Nucleus accumbens (tissue), 56 donors: ENCODE measurements around the gene MAD2L1.

ENCODE experiments used
- DNase-seq, 56 donors: peaks; one replicate each; lab custom pipeline; 2025; lab: John Stamatoyannopoulos, UW

Gene MAD2L1

DNA sequence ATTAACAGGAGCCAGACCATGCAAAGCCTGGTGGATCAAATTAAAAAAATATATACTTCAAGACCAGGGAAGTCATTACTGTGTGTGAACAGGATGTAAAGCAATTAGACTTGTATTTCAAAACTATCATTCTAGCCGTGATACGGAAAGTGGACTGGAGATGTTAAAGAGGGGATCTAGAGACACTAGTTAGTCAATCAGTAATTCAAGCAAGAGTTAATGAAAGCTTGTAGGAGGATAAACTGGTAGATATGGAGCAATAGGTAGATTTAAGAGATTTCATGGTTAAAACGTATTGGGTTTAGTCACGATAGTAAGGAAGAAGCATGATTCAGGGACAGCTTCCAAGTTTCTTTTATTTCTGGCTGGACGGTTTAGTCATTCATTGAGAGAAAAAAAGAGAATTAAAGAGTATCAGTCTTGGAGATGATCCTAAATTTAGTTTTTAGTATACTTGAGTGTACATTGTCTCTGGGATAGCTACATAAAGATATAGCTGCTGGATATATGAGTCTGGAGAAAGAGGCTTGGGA, 3.9 kb downstream of the MAD2L1 start:
- DNase-seq = no peak

GRCh38 chr4:120059036-120059435, 7.6 kb downstream of the MAD2L1 start:
- DNase-seq = no peak

GRCh38 chr4:120057416-120057815, 9.2 kb downstream of the MAD2L1 start:
- no peak for DNase-seq

GRCh38 chr4:120056246-120056645, 10.4 kb downstream of the MAD2L1 start:
- no peak for DNase-seq

GRCh38 chr4:120055795-120056194, 10.9 kb downstream of the MAD2L1 start:
- DNase-seq = no peak

GRCh38 chr4:120055162-120055561, 11.5 kb downstream of the MAD2L1 start:
- DNase-seq = no peak

DNA sequence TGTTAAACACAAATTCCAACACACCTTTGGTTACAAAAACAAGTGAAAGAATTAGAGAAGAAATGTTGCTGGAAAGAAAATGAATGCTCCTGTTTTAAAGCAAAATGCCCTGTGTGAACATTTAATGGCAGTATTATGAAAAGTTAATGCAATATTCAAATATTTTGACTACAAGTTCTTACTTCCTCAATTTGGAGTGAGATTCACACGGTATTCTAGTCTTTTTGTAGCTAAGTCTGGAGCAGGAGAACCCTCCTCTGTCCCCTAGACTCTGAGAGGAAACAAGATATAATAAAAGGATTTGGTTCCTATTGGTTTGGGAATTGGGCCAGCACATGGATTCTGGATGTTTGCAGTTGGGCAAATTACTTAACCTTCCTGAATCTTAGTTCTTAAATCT, 12.7 kb downstream of the MAD2L1 start:
- no peak for DNase-seq

GRCh38 chr4:120052856-120053255, 13.8 kb downstream of the MAD2L1 start:
- DNase-seq = peak in 1 of 56 donors; percentile 1

DNA sequence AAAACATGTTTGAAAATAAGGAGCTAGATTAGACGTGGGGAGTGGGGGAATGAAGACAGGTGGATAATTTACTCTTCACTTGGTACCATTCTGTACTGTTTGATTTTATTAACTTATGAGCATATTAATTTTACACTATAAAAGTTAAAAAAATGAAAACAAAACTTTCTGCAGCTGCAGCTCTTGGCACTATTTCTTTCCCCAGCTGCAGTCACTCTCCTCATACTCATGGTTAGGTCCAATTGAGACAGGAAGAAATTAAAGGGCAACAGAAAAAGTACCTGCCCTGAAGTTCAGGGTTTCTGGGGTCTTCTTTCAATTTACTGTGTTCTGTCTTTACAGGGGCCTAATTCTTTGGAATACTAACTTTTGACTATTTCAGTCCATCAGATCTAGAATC, 15.4 kb downstream of the MAD2L1 start:
- DNase-seq = no peak

- peak in 54 of 56 donors; percentile 2 to 91 (median 58) for DNase-seq
Observed at GRCh38 chr4:120049732-120050494, 16.7 kb downstream of the MAD2L1 start.

DNA sequence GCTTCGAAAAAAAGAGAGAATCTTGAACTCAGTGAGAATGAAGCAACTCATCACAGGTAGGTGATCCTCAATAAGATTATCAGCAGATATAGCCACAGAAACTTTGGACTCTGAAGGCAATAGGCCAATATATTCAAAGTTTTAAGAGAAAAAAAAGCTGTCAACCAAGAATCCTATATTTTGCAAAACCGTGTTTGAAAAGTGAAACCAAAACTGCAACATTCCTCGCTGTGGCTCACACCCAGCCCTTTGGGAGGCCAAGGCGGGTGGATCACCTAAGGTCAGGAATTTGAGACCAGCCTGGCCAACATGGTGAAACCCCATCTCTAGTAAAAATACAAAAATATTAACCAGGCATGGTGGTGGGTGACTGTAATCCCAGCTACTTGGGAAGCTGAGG, 22.8 kb downstream of the MAD2L1 start:
- DNase-seq = no peak

DNA sequence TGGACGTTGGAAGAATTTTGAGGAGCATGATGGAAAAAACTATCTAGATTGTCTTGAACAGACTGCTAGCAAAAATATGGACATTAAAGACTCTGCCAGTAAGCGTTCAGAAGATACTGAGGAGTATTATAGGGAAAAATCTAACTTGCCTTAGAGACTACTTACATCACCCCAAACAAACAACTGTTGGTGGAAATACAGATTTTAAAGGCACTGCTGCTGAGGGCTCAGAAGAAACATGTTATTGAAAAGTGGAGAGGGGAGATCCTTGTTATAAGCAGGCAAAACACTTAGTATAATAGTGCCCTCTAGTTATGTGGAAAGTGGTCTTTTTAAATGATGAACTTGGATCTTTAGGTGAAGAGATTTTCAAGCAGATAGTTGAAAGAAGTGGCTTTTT, 29.2 kb downstream of the MAD2L1 start:
- no peak for DNase-seq

GRCh38 chr4:120034913-120035312, 31.7 kb downstream of the MAD2L1 start:
- DNase-seq = no peak

DNA sequence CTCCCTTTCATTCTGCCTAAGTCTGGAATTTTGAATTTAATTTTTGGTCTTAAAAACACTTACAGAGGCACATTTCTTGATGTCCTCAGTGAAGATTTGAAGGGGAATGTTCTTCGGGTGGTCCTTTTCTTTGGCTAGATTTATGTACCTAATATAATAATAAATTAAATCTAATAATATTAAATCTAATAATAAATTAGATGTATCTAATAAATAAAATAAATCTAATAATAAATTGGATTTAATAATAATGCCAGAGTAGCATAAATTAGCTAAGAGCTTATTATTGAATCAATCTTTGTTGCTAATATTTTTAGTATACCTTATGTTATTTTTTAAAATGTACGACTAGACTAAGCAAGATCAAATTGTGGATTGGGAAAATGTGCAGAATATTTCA, 39.8 kb downstream of the MAD2L1 start:
- no peak for DNase-seq

DNA sequence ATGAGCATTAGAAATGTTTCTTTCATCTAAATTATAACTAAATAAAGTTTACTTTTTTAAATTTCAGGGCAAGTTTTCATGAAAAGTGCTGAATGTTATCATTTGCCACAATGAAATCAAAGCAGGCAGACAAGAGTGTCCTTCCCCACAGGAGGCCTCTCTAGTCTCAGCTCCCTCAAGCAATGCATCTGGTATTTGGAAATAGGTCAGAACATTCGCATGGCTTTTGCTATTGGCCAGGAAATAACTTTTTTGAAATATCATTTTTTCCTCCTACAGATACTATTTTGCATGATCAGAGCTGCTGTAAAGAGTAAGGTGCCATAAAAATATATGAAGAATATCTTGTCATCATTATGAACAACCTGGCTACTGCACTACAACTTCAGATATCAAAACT, 41.1 kb downstream of the MAD2L1 start:
- DNase-seq = no peak

- DNase-seq = no peak
Observed at GRCh38 chr4:120018786-120019185, 47.9 kb downstream of the MAD2L1 start.

DNA sequence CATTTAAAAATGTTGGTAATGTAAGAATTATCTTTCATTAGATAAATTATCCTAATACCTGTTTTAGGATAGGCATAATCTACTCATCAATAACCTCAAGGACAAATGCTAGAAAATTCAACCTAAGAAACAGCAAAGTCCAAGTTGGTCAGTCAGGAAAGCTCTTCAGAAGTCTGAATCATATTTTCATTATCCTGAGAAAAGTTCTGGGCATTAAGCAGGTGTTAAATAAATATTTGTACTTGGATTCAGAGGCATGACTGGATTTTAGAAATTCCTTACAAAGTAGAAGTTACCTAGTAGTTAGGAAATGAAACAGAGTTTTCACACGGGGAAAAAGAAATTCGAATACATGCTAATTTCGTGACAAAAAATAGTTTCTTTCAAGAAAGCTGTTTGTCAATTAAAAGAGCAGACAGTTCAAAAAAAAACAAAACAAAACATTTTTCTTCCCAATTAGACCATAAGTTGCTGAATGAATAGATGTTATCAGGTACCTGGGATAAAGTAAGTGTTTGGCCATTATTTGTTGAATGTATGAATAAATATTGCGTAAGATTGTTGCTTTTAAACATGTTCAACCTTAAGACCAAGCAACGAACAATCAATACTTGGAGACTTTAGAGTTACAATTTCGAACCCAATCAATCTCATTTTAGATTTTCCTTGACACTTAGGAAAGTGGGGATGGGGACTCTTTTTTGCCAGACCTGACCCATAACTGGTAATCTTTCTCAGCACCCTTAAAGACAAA, 48.5 kb downstream of the MAD2L1 start:
- no peak for DNase-seq

DNA sequence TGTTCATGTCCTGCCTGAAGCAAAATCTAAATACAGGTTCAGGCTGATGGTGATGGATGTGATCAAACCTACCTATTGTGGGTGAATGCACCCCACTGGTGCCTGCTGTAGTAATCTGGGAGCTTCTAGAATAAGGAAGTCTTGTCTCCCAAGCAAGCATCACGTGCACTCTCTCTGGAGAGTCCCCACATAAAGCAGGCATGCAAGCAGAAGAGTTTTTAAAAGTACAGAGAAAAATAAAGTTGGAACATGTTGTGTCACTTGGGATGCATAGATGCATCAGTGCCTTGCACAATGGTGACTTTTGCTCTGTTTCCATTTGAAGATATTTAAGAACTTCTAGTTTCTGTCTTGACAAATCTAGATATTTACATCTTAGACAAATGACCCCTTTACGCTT, 54.9 kb downstream of the MAD2L1 start:
- DNase-seq = no peak

- DNase-seq = no peak
Observed at GRCh38 chr4:120010646-120011045, 56.0 kb downstream of the MAD2L1 start.

DNA sequence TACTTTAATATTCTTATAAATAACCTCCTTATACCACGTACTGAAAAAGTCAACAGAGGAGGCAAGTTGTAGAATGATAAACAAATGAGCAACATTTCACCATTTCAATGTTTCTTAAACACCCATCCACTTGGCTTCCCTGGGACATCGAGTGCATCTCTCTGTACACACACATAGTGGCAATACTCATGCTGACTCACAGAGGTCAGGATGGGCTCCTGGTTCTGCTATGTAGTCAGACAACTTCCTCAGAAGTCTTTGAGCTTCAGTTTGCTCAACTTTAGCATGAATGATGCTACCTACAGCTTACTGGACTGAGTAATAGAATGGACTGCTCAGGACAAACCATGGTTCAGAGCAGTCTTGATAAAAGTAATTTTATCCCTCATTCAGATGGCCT, 56.9 kb downstream of the MAD2L1 start:
- no peak for DNase-seq

- no peak for DNase-seq
Observed at GRCh38 chr4:120008957-120009356, 57.7 kb downstream of the MAD2L1 start.

- DNase-seq = no peak
Observed at GRCh38 chr4:120007896-120008436, 58.7 kb downstream of the MAD2L1 start.
